Neural cell (in vitro differentiated cells): ENCODE results near the gene DPH1. TPM values are rescaled to one million over a fixed set of nuclear protein-coding genes. Genes with fewer than 3 reads are reported as not detected.
A peak's percentile ranks its signal among the peaks of the same experiment; 100 is the strongest.
"Not testable (repeated sequence)": the region's sequence is repeated elsewhere in the genome, so short reads cannot be mapped to it uniquely, and the experiment has no call there.

Experiments used
- H2AFZ ChIP-seq: fragments of 200-600, 300-800 bp; sonication (generic), shearing (Covaris generic); 2 replicates; pipeline ENCODE4 v1.6.0; 2014; ENCODE audit warnings: low read depth, mild to moderate bottlenecking, antibody characterized with exemption, low read length, moderate library complexity
- H3F3A ChIP-seq: fragments of 200-600 bp; shearing (Covaris generic); 2 replicates; pipeline ENCODE4 v1.6.1; 2016; ENCODE audit warnings: mild to moderate bottlenecking, moderate library complexity, mixed read lengths, antibody characterized with exemption, low read length; ENCODE audit not compliant: insufficient read depth, poor library complexity, severe bottlenecking
- H3K27ac ChIP-seq: fragments of 200-600, 300-800 bp; sonication (generic), shearing (Covaris generic); 2 replicates; pipeline ENCODE4 v1.5.1; 2014; ENCODE audit warnings: mild to moderate bottlenecking, low read length, moderate library complexity
- H3K27me3 ChIP-seq: fragments of 300-800, 200-600 bp; sonication (generic), shearing (Covaris generic); 2 replicates; pipeline ENCODE4 v1.6.0; 2014; ENCODE audit warnings: mild to moderate bottlenecking, low read depth, low read length, moderate library complexity; ENCODE audit not compliant: insufficient read depth
- H3K36me3 ChIP-seq: fragments of 300-800, 200-600 bp; sonication (generic), shearing (Covaris generic); 2 replicates; pipeline ENCODE4 v1.5.1; 2014; ENCODE audit warnings: mild to moderate bottlenecking, antibody characterized with exemption, low read length, moderate library complexity; ENCODE audit not compliant: insufficient read depth
- H3K4me2 ChIP-seq: fragments of 300-800, 200-600 bp; sonication (generic), shearing (Covaris generic); 2 replicates; pipeline ENCODE4 v1.6.0; 2014; ENCODE audit warnings: mild to moderate bottlenecking, low read length
- H3K4me3 ChIP-seq: fragments of 300-800, 200-600 bp; sonication (generic), shearing (Covaris generic); 2 replicates; pipeline ENCODE4 v1.5.1; 2014; ENCODE audit warnings: mild to moderate bottlenecking, low read length, moderate library complexity
- H3K79me2 ChIP-seq: fragments of 200-600 bp; shearing (Covaris generic); replicated peaks from 2 replicates; pipeline ENCODE4 v1.6.0; 2014; ENCODE audit warnings: mild to moderate bottlenecking, low read length, moderate library complexity; ENCODE audit not compliant: insufficient read depth
- H3K9ac ChIP-seq: fragments of 300-800, 200-600 bp; sonication (generic), shearing (Covaris generic); 2 replicates; pipeline ENCODE4 v1.6.1; 2016; ENCODE audit warnings: mild to moderate bottlenecking, low read length, mixed read lengths
- H3K9me2 ChIP-seq: fragments of 200-600 bp; shearing (Covaris generic); 2 replicates; pipeline ENCODE4 v1.6.1; 2016; ENCODE audit warnings: mild to moderate bottlenecking, low read length, mixed read lengths; ENCODE audit not compliant: insufficient read depth
- H3K9me3 ChIP-seq: fragments of 200-600, 300-800 bp; sonication (generic), shearing (Covaris generic); 2 replicates; pipeline ENCODE4 v1.6.1; 2016; ENCODE audit warnings: mild to moderate bottlenecking, mixed run types, low read length, moderate library complexity, mixed read lengths
- H4K20me1 ChIP-seq: fragments of 200-600 bp; shearing (Covaris generic); 2 replicates; pipeline ENCODE4 v1.6.1; 2016; ENCODE audit warnings: mild to moderate bottlenecking, mixed run types; ENCODE audit not compliant: insufficient read depth
- CTCF ChIP-seq: fragments of 450-650 bp; IDR thresholded peaks from 2 replicates; pipeline ENCODE4 v1.5.1; 2014; ENCODE audit warnings: antibody characterized with exemption, mild to moderate bottlenecking, moderate library complexity; ENCODE audit not compliant: poor library complexity, severe bottlenecking
- EP300 ChIP-seq: fragments of 450-650 bp; conservative IDR thresholded peaks from 2 replicates; pipeline ENCODE4 v1.6.1; 2014; ENCODE audit warnings: antibody characterized with exemption, mild to moderate bottlenecking, moderate library complexity; ENCODE audit not compliant: poor library complexity, severe bottlenecking
- EZH2 ChIP-seq: fragments of 200-600, 300-800 bp; shearing (Covaris generic), sonication (generic); IDR thresholded peaks from 2 replicates; pipeline ENCODE4 v1.6.1; 2014; ENCODE audit warnings: antibody characterized with exemption, low read length, borderline replicate concordance, mild to moderate bottlenecking; ENCODE audit not compliant: insufficient read depth, poor library complexity, severe bottlenecking
- MXI1 ChIP-seq: fragments of 450-650 bp; conservative IDR thresholded peaks from 2 replicates; pipeline ENCODE4 v1.6.1; 2014; ENCODE audit warnings: antibody characterized with exemption, mild to moderate bottlenecking; ENCODE audit not compliant: poor library complexity, severe bottlenecking
- POLR2AphosphoS5 ChIP-seq: IDR thresholded peaks from 2 replicates; pipeline ENCODE4 v1.6.1; 2012
- RAD21 ChIP-seq: fragments of 450-650 bp; conservative IDR thresholded peaks from 2 replicates; pipeline ENCODE4 v1.6.1; 2014; ENCODE audit warnings: antibody characterized with exemption, mild to moderate bottlenecking, moderate library complexity
- REST ChIP-seq: IDR thresholded peaks from 2 replicates; pipeline ENCODE4 v1.6.1; 2012; ENCODE audit warnings: borderline replicate concordance
- SMC3 ChIP-seq: fragments of 450-650 bp; conservative IDR thresholded peaks from 2 replicates; pipeline ENCODE4 v1.6.1; 2014; ENCODE audit warnings: antibody characterized with exemption, mild to moderate bottlenecking, moderate library complexity; ENCODE audit not compliant: poor library complexity
- TAF1 ChIP-seq: IDR thresholded peaks from 2 replicates; pipeline ENCODE4 v1.6.1; 2012; ENCODE audit warnings: low read depth
- polyA plus RNA-seq: library from polyadenylated mRNA; depleted of rRNA; stranded (reverse); fragments of >200 nt; gene quantifications from 2 replicates; pipeline ENCODE4 v1.2.3, GENCODE V29; 2014

Gene DPH1
- polyA plus RNA-seq, 1 donor from 2014 or later, result 44.8 TPM

GRCh38 chr17:1982793-1983366, 47.1 kb upstream of the DPH1 start:
- not testable (repeated sequence) for H3K4me3 ChIP-seq, H3K9me3 ChIP-seq, H3K9me2 ChIP-seq, H3F3A ChIP-seq, H4K20me1 ChIP-seq, H3K4me2 ChIP-seq, H3K79me2 ChIP-seq, H2AFZ ChIP-seq, H3K27ac ChIP-seq, H3K36me3 ChIP-seq, H3K27me3 ChIP-seq, H3K9ac ChIP-seq

DNA sequence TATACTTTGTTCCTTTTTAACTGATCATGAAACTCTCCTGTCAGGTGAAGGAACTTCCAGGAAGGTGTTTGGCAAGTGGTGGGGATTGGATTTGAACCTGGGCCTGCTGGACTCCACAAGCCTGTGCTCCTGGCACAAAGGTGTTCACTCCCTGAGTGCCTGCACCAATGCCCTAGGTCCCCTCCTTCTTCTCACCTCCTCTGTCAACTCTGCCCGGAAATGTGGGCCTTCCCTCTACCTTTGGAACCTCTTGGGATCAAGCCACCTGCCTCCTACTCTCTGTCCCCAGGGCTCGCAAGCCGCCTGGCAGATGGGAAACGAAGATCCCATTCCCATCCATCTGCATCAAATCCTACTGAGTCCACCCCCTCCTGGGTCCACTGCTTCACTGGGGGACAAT, 44.9 kb upstream of the DPH1 start:
- no peaks in the 10 kb centered on the region for H3K9me3 ChIP-seq
- no peak overlapping the region for H3K4me2 ChIP-seq
- H3K4me3 ChIP-seq, result peak overlapping the region; percentile 25
- H3K27me3 ChIP-seq, result no peaks in the 10 kb centered on the region
- TF ChIP-seq MXI1, result no peak
- TF ChIP-seq SMC3, result no peak
- no peak for TF ChIP-seq EZH2
- no peak for TF ChIP-seq REST
- TF ChIP-seq CTCF, result no peak
- TF ChIP-seq RAD21, result no peak
- TF ChIP-seq EP300, result no peak
- no peak for TF ChIP-seq POLR2AphosphoS5
- TF ChIP-seq TAF1, result no peak
- H3F3A ChIP-seq, result no peaks in the 10 kb centered on the region
- no peaks in the 10 kb centered on the region for H4K20me1 ChIP-seq
- H3K79me2 ChIP-seq, result no peaks in the 10 kb centered on the region
- H3K9me2 ChIP-seq, result no peaks in the 10 kb centered on the region
- no peak overlapping the region for H2AFZ ChIP-seq
- peak overlapping the region; percentile 38 for H3K27ac ChIP-seq
- no peaks in the 10 kb centered on the region for H3K36me3 ChIP-seq
- peak overlapping the region; percentile 14 for H3K9ac ChIP-seq

DNA sequence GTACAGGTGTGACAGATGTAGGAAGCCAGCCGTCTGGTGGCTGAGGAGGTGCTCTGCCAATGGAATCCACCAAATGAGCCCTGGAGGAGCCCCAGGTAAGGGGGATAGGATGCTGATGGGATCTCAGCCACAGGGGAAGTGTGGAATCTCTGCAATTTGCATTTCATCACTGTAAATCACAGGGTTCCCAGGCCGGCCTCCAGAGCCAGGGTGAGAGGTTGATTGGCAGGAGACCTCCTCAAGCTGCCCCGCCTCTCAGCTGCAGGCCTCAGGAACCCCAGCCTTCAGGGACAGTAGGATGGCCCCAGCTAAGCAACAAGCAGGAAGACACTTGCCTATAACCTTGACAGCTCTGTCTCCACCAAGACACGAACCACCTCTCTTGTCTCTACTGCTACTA, 44.3 kb upstream of the DPH1 start:
- H2AFZ ChIP-seq, result no peak overlapping the region
- peak overlapping the region; percentile 25 for H3K4me3 ChIP-seq
- no peaks in the 10 kb centered on the region for H3K36me3 ChIP-seq
- H3K4me2 ChIP-seq, result no peak overlapping the region
- no peaks in the 10 kb centered on the region for H3K27me3 ChIP-seq
- peak overlapping the region; percentile 14 for H3K9ac ChIP-seq
- no peaks in the 10 kb centered on the region for H3K79me2 ChIP-seq
- H4K20me1 ChIP-seq, result no peaks in the 10 kb centered on the region
- no peak for TF ChIP-seq SMC3
- no peak for TF ChIP-seq EZH2
- TF ChIP-seq TAF1, result no peak
- no peak for TF ChIP-seq CTCF
- TF ChIP-seq RAD21, result no peak
- no peak for TF ChIP-seq EP300
- no peak for TF ChIP-seq POLR2AphosphoS5
- TF ChIP-seq REST, result no peak
- TF ChIP-seq MXI1, result no peak
- H3K9me2 ChIP-seq, result no peaks in the 10 kb centered on the region
- no peaks in the 10 kb centered on the region for H3K9me3 ChIP-seq
- H3F3A ChIP-seq, result no peaks in the 10 kb centered on the region
- peak overlapping the region; percentile 38 for H3K27ac ChIP-seq
